Gastroesophageal sphincter (tissue), 4 donors: ENCODE measurements around the gene CARD14. TPM values are rescaled to one million over a fixed set of nuclear protein-coding genes. Genes with fewer than 3 reads are reported as not detected.

Source experiments
- ATAC-seq: fragments of 150-250 bp; one replicate; pipeline ENCODE4 v1.9.1; 2016; ENCODE audit warnings: mild to moderate bottlenecking, moderate library complexity
- H3K27ac ChIP-seq, 4 donors: fragments of 200-600 bp; sonication (generic) in 3 of 4; 1 replicate in 3 of 4; 2 replicates in 1 of 4; pipeline ENCODE4 v1.5.1; 2016 to 2019
- H3K27me3 ChIP-seq: fragments of 200-600 bp; sonication (generic); one replicate; pipeline ENCODE4 v1.5.1; 2019
- H3K36me3 ChIP-seq, 2 donors: fragments of 200-600 bp; sonication (generic); one replicate each; pipeline ENCODE4 v1.5.1; 2019; ENCODE audit warnings: control low read depth in 1 of 2
- H3K4me1 ChIP-seq, 3 donors: fragments of 200-600 bp; sonication (generic); 1 replicate in 2 of 3; 2 replicates in 1 of 3; pipeline ENCODE4 v1.5.1; 2016 to 2019; ENCODE audit warnings: control low read depth in 2 of 3
- H3K4me3 ChIP-seq, 2 donors: fragments of 200-600 bp; sonication (generic); one replicate each; pipeline ENCODE4 v1.5.1; 2019; ENCODE audit warnings: mild to moderate bottlenecking in 1 of 2, moderate library complexity in 1 of 2
- H3K9me3 ChIP-seq, 3 donors: fragments of 200-600 bp; sonication (generic); one replicate each; pipeline ENCODE4 v1.5.1; 2017 to 2019; ENCODE audit warnings: control low read depth in 2 of 3
- CTCF ChIP-seq, 4 experiments: fragments of 200-600 bp in 2 of 4; fragments of 450-650 bp in 2 of 4; sonication (generic) in 1 of 4; IDR thresholded peaks; one replicate each; pipeline ENCODE4 v1.5.1; 2017 to 2019; ENCODE audit warnings: antibody characterized with exemption in 4 of 4, mild to moderate bottlenecking in 2 of 4, moderate library complexity in 2 of 4
- EP300 ChIP-seq: sonication (generic); formaldehyde crosslinking; IDR thresholded peaks from one replicate; pipeline ENCODE4 v1.6.1; 2017; ENCODE audit warnings: antibody characterized with exemption, mild to moderate bottlenecking
- POLR2A ChIP-seq, 2 donors: fragments of 450-650 bp; IDR thresholded peaks; one replicate each; pipeline ENCODE4 v1.6.1; 2017; ENCODE audit warnings: antibody characterized with exemption in 2 of 2, mild to moderate bottlenecking in 2 of 2, moderate library complexity in 1 of 2
- POLR2AphosphoS5 ChIP-seq: sonication (generic); formaldehyde crosslinking; IDR thresholded peaks from one replicate; pipeline ENCODE4 v1.6.1; 2017; ENCODE audit warnings: antibody characterized with exemption
- WGBS, 2 donors: methylation state at CpG; one replicate each; pipeline ENCODE4 v1.1.5; 2018; ENCODE audit warnings: low coverage in 1 of 2; 5-methylcytosine and 5-hydroxymethylcytosine counted together
- total RNA-seq, 4 donors: library from RNA; depleted of rRNA; stranded (reverse); fragments of >200 nt; gene quantifications; one replicate each; pipeline ENCODE4 v1.1.0, GENCODE V29; 2016

Gene CARD14
- total RNA-seq, 4 donors from 2014 or later, result 0.78 to 0.81 TPM; not detected in 2

DNA sequence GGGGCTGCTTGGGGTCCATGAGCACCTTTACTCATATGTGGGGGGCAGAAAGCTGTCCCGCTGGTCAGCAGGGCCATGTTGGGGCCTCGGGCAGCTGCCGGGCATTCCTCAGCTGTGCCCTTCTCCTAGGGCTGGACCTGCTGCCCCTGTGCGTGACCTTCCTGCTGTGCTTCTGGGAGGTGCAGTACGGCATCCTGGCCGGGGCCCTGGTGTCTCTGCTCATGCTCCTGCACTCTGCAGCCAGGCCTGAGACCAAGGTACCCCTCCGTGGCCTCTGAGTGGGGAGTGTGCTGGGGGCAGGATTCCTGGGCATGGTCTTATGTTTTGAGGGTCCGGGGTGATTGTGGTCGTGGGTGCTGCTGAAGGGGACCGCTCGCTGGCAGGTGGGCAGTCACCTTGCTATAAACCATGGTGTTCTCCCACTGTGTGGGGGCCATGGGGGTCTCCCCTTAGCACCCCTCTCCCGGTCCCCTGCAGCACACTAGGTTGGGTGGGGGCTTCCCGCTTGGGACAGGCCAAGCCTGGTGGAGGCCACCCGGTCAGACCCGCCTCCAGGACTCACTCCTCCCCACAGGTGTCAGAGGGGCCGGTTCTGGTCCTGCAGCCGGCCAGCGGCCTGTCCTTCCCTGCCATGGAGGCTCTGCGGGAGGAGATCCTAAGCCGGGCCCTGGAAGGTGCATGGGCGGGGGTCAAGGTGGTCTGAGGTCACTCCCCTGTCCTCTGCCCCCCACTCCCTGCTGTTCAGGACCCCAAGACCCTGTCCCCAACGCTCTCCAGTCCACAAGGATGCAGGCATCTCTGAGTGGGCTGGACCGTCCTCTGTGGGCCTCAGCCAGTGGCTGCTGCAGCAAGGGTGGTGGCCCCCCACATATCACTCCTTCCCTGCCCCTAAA lies 78.4 kb downstream of the CARD14 start:
- TF ChIP-seq CTCF (IDR thresholded peaks at IDR 0.05) (no peak), POLR2A (IDR thresholded peaks at IDR 0.05) (no peak), POLR2AphosphoS5 (no peak), EP300 (no peak)
- ATAC-seq, result no peak
- 100% methylated on average over 1 of the region's 23 CpGs; no CpG with 5 or more reads in 1 of the 2 donors for WGBS, 2 donors

DNA sequence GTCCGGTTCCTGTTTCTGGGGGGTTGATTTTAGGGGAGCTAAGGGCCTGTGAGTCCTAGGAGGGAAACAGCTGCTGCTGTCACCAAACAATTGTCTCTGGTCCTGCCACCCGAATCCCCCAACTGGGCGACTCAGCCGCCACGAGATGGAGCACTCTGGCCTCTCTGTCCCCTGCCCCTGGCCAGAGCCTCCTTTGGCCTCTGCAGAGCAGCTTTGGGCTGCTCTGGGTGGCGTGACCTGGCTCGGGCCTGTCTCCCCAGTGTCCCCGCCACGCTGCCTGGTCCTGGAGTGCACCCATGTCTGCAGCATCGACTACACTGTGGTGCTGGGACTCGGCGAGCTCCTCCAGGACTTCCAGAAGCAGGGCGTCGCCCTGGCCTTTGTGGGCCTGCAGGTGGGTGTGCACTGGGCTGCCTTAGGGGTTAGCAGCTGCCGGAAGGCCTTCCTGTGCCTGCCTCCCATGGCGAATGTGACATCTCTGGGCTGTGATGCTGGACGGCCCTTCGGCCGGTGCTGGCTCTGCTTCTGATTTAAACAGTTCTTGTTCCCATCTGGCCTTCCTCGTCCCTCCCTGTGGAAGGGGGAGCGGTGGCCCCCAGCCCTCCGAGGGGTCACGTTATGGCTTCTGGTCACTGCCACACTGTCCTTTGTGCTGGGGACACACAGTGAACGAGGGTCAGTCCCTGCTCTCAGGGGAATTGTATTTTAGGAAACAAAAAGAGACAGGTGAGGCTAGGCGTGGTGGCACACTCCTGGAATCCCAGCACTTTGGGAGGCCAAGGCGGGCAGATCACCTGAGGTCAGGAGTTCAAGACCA lies 79.3 kb downstream of the CARD14 start:
- H3K4me3 ChIP-seq, result no peak overlapping the region
- TF ChIP-seq POLR2AphosphoS5 (no peak), POLR2A (IDR thresholded peaks at IDR 0.05) (no peak), EP300 (no peak), CTCF (IDR thresholded peaks at IDR 0.05) (no peak)
- no peak overlapping the region for H3K27ac ChIP-seq
- H3K27me3 ChIP-seq, result no peaks in the 10 kb centered on the region
- no peak for ATAC-seq
- peaks cover 0 to 96% of the 10 kb centered on the region in 2 donors for H3K36me3 ChIP-seq
- 81 to 88% methylated on average over 3 to 11 of the region's 26 CpGs for WGBS, 2 donors
- no peaks in the 10 kb centered on the region for H3K4me1 ChIP-seq
- H3K9me3 ChIP-seq, result no peaks in the 10 kb centered on the region

More for the DNA sequence above, 78.4 kb downstream of the CARD14 start:
- Histone ChIP-seq H3K27ac (no peak overlapping the region), H3K4me3 (no peak overlapping the region), H3K9me3 (no peaks in the 10 kb centered on the region), H3K27me3 (no peaks in the 10 kb centered on the region), H3K36me3 (peaks cover 0 to 97% of the 10 kb centered on the region in 2 donors), H3K4me1 (no peaks in the 10 kb centered on the region)

DNA sequence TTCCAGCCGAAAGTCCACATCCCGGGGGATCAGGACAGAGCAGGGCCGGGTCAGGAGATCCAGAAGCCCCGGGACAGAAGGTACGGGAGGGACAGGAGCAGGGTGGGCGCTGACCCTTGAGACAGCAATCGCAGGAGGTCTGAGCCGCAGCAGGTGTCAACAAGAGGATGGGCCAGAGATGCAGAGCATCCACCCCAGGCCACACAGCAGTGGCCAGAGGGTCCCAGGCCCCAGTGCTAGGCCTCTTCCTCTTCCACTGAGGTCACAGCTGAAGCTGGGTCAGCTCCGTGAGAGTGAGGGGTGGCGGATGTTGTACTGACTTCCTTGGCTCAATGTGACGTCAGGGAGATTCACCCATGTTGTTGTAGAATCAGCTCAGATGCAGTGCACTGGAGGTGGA lies 82.1 kb downstream of the CARD14 start:
- no peaks in the 10 kb centered on the region for H3K9me3 ChIP-seq
- no peaks in the 10 kb centered on the region for H3K27me3 ChIP-seq
- no peak for ATAC-seq
- H3K4me1 ChIP-seq, result peaks cover 0 to 14% (median 4%) of the 10 kb centered on the region in 3 donors
- H3K27ac ChIP-seq, result no peak overlapping the region
- H3K36me3 ChIP-seq, result peaks cover 0 to 67% of the 10 kb centered on the region in 2 donors
- H3K4me3 ChIP-seq, result no peak overlapping the region
- 80 to 100% methylated on average over 1 to 2 of the region's 11 CpGs for WGBS, 2 donors
- no peak for TF ChIP-seq EP300
- TF ChIP-seq POLR2A (IDR thresholded peaks at IDR 0.05), result no peak
- TF ChIP-seq POLR2AphosphoS5, result no peak
- no peak for TF ChIP-seq CTCF (IDR thresholded peaks at IDR 0.05)

DNA sequence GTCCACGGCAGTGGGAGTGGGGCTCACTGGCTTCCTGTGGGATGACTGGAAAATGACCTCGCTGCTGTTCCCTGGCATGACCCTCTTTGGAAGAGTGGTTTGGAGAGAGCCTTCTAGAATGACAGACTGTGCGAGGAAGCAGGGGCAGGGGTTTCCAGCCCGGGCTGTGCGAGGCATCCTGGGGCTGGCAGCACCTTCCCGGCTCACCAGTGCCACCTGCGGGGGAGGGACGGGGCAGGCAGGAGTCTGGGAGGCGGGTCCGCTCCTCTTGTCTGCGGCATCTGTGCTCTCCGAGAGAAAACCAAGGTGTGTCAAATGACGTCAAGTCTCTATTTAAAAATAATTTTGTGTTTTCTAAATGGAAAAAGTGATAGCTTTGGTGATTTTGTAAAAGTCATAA lies 83.0 kb downstream of the CARD14 start:
- ATAC-seq, result no peak
- no peak overlapping the region for H3K4me3 ChIP-seq
- peaks cover 0 to 14% (median 4%) of the 10 kb centered on the region in 3 donors for H3K4me1 ChIP-seq
- 67 to 79% methylated on average over 3 of the region's 13 CpGs for WGBS, 2 donors
- H3K27me3 ChIP-seq, result no peaks in the 10 kb centered on the region
- H3K27ac ChIP-seq, result no peak overlapping the region
- no peaks in the 10 kb centered on the region for H3K9me3 ChIP-seq
- H3K36me3 ChIP-seq, result peaks cover 0 to 58% of the 10 kb centered on the region in 2 donors
- peak in 3 of 4 experiments; percentile 14 to 47 (median 26) for TF ChIP-seq CTCF (IDR thresholded peaks at IDR 0.05)
- TF ChIP-seq EP300, result no peak
